NCI-H345 (cell line): ENCODE data around the gene CLIP2.

Experiments
- DNase-seq: peaks from one replicate; lab custom pipeline; 2025; lab: John Stamatoyannopoulos, UW

CLIP2 gene

DNA sequence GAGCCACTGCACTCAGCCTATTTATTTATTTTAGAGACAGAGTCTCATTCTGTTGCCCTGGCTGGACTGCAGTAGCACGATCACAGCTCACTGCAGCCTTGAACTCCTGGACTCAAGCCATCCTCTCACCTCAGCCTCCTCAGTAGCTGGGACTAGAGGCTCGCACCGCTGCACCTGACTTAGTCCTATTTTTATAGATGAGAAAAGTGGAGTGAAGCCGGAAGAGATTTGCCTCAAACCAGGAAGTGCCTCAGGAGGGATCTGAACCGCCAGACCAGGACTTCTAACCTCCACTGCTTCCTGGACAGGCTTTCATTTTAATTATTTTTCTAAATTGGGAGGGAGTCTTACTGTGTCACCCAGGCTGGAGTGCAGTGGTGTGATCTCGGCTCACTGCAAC is 17.5 kb upstream of the CLIP2 start:
- no peak for DNase-seq

DNA sequence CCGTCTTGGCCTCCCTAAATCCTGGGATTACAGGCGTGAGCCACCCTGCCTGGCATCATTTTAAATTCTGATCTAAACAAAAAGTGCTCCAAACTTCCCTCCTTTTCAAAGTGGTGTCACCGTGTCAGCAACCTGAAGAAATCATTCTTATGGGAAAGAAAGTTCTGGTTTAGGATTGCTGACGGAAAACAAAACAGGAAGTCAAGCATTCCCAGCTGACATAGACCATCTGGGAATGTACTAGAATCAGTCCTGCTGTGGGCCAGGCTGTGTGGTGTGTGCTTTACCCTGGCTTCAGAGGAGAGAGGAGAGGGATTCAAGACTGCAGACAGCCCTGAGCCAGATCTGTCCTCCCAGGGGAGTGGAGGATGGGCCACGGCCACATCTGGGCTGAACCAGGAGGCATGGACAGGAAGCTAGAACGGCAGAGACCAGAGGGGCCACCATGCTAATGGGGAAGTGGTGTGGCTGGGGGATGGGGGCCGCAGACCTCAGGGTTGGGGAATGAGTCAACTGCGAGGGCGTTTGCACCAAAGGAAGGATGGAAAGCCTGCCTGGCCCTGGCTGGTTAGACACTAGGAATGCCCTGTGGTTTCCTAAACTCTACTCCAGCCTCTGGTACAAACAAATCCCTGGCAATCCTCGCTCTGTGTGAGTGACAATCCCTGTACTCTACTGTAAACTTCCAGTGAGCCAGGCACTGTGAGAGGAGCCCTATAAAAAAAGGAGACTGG is 16.7 kb upstream of the CLIP2 start:
- DNase-seq = no peak

DNA sequence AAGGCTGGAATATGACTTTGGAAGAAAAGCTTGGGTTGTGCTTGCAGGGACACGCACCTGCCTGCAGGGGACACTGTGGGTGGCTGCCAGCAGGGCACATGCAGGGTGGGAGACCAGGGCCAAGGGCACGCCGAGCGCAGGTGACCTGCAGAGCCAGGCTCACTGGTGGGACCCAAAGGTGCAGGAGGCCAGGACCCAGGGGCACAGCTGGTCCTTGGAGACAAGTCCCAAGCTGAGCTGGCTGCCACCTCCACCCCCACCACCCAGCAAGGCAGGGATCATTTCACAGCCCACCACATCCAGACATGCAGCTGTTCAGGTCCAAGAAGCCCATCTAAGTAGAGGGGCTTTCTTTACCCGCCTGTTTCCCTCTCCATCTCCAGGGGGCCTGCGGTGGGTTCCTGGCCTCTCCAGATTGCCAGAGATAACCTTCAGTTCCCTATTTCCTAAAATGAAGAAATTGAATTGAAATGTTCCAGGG is 13.8 kb upstream of the CLIP2 start:
- no peak for DNase-seq

DNA sequence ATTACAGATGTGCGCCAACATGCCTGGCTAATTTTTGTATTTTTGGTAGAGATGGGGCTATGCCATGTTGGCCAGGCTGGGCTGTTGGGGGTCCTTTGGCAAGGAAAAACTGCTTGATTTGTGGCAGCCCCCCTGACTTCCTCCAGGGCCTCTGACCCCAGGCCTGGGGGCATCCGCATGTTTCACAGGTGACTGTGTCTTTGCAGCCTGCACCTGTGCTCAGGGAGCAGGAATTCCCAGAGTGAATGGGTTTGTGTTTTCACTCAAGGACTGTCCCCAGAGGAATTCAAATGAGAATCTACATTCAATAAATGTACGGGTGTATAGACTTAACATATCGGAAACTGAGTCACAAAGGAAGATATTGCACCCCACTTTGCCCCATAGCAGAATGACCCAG is 11.6 kb upstream of the CLIP2 start:
- no peak for DNase-seq

DNA sequence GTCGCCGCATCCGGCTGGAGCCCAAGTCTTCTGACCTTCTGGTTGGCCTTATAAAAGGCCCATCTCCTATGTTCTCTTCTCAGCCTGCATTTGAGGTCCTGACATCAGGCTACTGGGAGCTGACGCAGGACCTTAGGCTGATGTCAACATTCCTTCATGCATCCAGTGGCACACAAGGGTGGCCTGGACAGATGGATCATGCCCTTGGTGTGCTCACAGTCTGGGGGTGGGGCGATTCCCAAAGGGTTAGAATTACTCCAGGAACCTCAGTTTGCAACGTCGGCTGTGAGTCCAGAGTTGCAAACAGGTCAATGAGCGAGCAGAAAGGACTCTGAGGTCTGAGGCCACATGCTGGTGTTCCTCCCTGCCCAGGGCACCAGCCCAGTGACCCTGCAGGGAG is 8.2 kb upstream of the CLIP2 start:
- DNase-seq = no peak

DNA sequence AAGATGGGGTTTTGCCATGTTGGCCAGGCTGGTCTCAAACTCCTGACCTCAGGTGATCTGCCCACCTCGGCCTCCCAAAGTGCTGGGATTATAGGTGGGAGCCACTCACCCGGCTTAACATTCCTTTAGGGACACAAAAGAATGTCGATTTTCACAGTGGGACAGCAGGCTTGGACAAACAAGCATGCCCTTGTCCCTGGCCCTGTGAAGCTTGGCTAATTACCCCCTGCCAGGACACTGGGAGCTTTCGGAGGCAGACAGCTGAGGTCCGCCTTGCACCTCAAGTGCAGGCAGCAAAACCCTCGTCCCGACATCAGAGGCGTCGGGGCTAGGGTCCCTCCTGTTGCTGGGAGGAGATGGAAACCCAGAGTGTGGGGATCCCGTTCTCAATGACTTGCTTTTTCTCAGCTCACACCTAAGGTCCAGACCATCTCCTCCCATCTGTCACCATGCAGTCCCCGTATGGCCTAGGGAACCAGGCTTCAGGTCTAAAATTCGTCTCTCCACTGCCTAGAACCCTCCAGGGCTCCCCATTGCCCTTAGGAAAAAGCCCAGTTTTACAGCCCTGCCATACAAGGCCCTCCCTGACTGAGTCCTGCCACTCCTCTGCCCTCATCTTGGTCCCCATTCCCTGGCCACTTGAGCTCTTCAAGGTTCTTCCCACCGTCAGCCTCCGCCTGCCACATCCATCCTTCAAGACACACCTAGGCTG is 6.3 kb upstream of the CLIP2 start:
- no peak for DNase-seq

DNA sequence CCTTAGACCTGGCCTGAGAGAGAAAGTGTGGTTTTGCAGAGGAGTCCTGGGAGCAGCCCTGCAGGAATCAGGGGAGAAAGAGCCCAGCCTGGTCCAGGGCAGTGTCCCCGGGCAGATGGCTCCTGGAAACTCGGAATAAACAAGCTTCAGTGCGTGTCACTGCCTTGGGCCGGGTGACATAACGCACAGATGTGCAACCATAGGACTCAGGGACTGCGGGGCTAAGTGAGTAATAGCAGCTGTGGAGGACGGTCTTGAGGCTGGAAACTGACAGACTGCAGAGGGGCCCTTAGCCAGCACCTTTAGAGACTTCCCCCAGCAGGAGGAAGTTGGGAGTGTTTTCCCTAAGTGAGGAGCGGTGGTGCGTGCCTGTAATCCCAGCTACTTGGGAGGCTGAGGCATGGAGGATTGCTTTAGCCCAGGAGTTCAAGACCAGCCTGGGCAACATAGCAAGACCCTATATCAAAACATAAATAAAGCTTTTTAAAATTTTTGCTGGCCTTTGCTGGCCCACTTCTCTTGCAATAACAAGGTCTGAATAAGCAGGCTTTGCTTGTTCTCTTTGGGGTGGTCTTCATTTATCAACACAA is 5.3 kb upstream of the CLIP2 start:
- no peak for DNase-seq

DNA sequence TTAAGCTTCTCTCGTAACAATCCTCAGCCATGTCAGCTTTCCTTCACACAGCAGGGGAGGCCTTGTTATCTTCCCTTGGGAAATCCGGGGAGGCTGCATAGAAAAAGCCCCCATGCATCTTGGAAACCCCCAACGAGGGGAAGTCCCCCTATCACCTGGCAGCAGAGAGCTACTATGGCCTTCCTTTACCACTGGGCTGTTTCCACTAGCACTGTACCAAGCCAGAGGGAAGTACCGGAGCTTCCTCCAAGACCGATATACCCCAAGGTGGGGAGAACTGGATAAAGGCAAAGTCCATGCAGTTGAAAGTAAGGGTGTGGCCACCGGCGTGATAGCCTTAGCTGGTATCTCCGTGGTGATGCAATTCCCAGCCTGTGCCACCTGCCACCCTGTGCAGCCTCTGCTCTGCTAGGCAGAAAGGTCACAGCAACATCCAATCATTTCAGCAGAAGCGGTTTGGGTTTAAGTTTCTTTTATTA is 4.4 kb upstream of the CLIP2 start:
- no peak for DNase-seq

DNA sequence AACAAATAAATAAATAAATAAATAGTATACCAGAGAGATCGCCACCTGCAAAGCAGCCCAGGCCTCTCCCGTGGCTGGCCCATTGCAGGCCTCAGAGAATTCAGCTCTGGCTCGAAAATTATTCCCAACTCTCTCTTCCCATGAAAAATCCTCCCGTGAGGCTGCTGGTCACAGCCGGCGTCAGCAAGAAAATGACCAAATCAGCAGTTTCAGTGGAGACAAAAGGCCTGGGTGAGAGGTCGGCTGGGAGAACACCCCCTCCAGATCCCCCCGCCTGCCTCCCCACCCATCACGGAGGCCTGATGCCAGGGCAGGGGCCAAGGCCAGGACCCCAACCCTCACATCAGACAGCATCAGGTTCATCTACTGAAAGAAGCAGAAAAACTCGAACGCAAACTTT is 3.1 kb upstream of the CLIP2 start:
- DNase-seq = no peak

DNA sequence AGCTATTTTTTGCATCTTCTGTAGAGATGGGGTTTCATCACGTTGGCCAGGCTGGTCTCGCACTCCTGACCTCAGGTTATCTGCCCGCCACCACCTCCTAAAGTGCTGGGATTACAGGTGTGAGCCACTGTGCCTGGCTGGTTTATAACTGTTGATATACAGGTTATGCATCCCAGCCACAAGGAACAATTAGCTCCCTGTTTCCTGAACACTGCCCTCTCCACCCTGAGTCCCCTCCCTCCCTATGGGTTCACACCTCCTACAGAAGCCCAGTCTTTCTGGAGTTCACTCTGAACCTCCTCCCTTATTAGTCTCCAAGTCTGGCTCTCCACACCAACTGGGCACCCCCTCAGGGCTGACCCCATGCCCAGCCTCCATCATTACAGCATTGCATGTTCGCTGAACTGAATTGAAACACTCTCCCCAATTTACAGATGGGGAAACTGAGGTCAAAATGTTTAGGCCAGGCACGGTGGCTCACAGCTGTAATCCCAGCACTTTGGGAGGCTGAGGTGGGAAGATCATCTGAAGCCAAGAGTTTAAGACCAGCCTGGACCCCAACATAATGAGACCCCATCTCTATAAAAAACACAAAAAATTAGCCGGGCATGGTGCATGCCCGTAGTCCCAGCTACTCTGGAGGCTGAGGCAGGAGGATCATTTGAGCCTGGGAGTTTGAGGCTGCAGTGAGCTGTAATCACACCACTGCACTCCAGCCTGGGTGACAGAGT is 1.7 kb upstream of the CLIP2 start:
- DNase-seq = no peak

DNA sequence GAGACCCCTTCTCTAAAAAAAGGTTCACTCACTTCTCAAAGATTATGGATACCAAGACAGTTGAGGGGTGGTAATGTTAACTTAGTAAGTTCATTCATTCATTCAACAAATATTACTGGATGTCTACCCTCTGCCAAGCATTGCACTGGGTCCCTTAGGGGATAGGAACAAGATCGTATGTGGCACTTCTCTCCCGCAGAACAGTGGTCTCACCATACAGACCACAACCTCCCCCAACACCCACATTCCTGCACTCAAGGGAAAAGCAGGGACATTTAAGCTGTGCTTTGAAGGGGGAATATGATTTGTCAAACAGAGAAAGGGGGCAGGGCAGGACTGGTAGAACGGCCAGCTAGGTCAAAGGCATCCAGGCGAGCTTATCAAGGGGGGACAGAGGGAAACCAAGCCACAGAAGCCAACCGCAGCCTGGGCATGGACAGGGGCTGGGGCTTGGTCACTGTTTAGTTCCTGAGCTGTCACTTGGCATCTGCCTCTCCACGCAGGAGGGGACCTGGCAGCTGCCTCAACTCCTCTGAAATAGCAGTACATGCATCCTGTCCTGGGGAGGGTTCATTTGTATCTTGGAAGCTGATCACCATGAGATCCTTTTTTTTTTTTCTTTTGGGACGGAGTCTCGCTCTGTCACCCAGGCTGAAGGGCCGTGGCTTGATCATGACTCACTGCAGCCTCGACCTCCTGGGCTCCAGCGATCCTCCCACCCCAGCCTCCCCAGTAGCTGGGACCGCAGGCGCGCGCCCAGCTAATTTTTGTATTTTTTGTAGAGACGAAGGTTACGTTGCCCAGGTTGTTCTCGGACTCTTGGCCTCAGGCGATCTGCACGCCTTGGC is 949 bp upstream of the CLIP2 start:
- DNase-seq = no peak

DNA sequence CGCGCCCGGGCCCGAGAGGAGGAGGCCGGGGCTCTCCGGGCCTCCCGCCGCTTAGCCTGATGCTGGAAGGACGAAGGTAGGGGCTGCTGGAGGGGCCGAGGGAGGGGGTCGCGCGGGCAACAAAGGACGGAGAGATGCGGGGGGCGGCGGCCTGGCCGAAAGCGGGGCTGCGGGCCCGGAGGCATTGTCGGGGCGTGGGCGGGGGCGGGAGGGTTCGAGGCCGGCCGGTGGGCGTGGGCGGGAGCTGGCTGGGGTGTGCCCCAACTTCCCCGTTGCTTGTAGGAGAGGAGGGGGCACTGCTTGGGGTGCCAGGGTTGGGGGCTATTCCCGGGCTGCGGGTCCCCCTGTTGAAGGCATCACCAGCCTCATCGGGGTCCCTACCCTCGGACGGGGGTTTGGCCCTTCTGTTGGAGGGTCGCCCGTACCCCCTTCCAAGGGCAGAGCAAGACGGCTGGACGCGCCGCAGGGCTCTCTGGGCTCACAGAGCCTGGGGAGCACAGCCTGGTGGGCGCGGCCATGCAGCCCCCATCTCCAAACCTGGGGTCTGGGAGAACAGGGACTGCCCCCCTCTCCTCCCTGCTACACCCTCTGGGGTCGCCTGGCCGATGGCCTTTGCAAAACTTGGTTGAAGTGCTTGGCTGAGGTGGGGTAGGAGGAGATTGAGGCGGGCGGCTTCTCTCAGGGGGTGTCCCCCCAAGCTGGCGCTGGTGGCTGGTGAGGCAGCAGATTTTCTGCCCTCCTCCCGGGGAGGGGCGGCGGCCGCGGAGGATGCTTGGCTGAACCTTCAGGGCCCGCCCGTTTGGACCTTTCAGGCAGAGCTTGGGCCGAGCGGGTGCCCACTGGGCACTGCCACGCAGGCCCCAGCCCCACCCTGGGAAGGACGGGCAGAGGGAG is 699 bp downstream of the CLIP2 start:
- peak; percentile 33 for DNase-seq

DNA sequence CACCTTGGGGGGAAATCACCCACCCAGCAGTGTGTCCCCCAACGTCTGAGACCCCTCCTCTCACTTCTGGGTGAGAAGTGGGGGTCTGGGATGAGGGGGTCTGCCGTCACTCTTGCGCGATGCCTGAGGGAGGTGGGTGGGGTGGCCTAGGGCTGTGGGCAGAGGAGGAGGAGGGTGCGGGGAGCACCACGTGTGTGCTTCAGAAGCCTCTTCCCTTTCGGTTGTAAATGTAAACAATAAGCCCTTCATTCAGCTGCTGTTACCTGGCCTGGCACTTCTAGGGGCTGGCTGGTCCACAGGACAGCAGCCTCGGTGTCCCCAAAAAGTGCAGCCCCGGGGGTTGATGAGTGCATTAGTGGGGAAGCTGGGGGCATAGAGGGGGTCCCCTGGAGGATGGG is 1.3 kb downstream of the CLIP2 start:
- no peak for DNase-seq

DNA sequence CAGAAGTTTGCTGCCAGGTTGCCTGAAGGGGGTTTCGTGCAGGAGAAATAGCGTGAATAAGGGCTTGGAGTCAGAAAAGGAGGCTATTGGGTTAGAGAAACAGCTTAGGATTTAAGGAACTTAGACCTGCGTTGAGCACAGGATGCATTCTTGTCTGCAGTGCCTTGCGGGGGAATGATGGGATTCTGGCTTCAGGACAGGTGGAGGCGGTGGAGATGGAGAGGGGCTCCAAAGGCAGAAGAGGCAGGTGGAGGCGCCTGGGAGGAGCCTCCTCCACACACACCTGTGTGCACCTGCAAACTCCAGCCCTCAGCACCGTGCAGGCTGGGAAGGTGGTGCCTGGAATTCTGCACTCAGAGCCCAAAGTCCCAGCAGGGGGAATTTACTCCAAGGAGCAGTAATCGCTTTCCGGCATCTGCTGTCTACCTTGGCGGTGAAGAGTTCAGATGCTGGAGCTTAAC is 1.8 kb downstream of the CLIP2 start:
- DNase-seq = peak; percentile 17

DNA sequence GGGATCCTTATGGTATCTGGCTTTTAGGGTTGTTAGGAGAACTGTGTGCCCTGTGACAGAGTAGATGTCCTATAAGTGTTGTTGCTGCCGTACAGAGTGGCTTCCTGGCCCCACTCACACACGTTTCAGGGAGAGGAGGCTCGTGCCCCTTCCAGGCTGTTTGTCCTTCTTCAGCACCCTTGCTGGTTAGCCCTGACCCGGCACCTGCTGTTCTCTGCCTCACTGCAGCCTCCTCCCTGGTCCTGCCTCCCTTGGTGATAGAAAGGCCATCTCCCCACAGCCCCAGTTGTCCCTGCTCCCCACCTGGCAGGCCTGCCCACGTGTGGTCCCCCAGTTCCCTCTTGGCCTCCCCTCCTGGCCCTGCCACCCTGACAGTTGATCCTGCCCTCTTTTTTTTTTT is 2.3 kb downstream of the CLIP2 start:
- DNase-seq = no peak

DNA sequence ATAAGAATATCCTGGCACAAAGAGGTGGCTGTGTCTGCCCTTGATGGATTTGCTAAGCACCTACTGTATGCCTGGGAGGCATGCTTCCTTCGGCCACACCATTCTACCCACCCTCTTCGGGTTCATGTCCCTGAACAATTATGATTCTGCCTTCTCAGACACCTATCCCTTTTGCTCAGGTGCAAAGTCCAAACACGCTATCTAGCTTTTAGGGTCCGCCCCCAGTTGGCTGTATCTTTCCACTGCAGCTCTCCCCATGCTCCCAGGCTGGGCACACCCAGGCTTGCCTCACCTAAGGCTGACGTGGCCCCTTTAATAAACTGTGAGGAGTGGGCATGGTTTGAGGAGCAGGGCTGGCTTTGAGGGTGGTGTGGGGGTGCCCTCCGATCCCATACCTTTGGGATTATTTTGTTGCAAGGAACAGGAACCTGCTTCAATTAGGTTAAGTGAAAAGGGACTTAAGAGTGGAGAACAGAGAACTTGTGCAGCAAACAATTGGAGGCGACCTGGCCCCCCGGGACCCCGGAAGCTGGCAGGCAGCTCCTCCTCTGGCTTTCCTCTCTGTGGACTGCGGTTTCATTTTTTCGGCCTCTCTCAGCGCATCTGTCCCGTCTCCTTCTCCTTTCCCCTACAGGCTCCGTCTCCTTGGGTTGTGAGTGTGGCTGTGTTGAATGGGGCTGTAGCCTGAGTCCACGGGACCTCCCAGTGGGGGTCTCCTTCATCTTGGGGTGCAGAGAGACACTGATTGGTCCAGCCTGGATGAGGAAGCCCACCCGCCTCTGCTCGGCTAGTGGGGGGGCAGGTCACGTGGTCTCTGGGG is 3.8 kb downstream of the CLIP2 start:
- no peak for DNase-seq

DNA sequence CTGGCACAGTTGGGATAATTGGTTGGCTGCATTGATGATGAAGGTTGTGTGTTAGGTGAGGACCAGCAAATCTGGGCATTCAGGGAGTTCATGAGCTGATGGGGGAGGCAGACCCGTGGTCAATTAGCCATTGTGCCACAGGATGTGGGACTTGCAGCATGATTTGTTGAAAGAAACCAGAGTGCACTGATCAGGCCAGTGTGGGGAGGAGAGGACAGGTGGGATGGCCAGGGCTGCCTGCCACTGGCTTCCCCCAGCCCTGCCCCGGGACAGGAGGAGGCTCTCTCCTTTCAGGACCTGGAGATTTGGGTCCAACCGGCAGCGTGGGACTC is 4.3 kb downstream of the CLIP2 start:
- no peak for DNase-seq

DNA sequence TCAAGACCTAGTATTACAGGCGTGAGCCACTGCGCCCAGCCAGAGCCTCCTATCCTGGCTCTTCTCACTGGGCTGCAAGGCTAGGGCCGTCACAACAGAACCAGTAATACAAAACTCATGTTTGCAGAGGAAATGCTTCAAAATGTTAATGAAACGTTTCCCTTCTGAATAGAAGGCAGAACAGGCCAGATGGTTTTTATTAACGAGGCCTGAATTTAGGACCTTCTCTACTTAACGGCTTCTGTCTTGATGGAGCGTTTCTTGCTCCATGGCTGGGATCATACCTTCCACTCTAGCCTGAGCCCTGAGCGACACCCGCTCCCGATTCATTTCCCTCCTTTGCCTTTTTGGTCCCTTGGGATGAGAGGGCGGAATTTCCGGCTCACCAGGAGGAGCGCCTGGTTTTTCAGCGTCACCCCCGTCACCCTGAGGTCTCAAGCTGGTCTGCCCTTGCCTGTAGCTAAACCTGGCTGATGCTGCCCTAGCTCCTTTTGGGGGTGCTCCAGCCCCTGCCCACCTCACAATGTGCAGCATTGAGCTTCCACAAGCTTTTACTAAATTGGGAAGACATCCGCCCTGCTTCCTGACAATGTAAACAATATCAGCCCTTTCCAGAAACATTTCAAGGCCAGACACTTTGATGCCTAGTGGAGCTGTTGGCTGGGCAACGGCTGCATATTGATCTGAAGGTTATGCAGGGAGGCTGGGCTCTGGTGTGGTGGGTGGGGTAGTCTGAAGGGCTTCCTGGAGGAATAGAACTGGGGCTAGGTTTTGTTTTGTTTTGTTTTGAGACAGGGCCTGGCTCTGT is 5.2 kb downstream of the CLIP2 start:
- DNase-seq = no peak
